Endometrium (tissue), 2 donors: ENCODE data around the gene WDR5.

Experiments
- FAIRE-seq: peaks from 2 replicates; lab custom pipeline; 2012; peaks lifted over from hg19 to GRCh38; lab: Jason Lieb, UNC
- donor health status: control.
- donor health status: control.

Gene WDR5

GRCh38 chr9:134158753-134159392 lies 23.0 kb downstream of the WDR5 start:
- no peak for FAIRE-seq

GRCh38 chr9:134159566-134160245 lies 23.8 kb downstream of the WDR5 start:
- FAIRE-seq, result no peak

GRCh38 chr9:134161647-134162046 lies 25.8 kb downstream of the WDR5 start:
- FAIRE-seq, result no peak

- FAIRE-seq, result no peak
Observed at GRCh38 chr9:134162212-134162775, 26.4 kb downstream of the WDR5 start.

GRCh38 chr9:134162926-134163370 lies 27.1 kb downstream of the WDR5 start:
- FAIRE-seq, result no peak

GRCh38 chr9:134163371-134164196 lies 27.7 kb downstream of the WDR5 start:
- FAIRE-seq, result no peak

GRCh38 chr9:134164879-134165278 lies 29.0 kb downstream of the WDR5 start:
- FAIRE-seq, result no peak

- FAIRE-seq, result no peak
Observed at GRCh38 chr9:134165357-134166315, 29.8 kb downstream of the WDR5 start.

GRCh38 chr9:134166374-134166773 lies 30.5 kb downstream of the WDR5 start:
- FAIRE-seq, result no peak

GRCh38 chr9:134167530-134167931 lies 31.6 kb downstream of the WDR5 start:
- FAIRE-seq, result no peak

- no peak for FAIRE-seq
Observed at GRCh38 chr9:134168757-134169550, 33.1 kb downstream of the WDR5 start.

- no peak for FAIRE-seq
Observed at GRCh38 chr9:134169724-134170401, 34.0 kb downstream of the WDR5 start.

GRCh38 chr9:134170532-134171315 lies 34.8 kb downstream of the WDR5 start:
- FAIRE-seq, result no peak

GRCh38 chr9:134171316-134172197 lies 35.7 kb downstream of the WDR5 start:
- no peak for FAIRE-seq

GRCh38 chr9:134172198-134173126 lies 36.6 kb downstream of the WDR5 start:
- no peak for FAIRE-seq

GRCh38 chr9:134173127-134174072 lies 37.5 kb downstream of the WDR5 start:
- FAIRE-seq, result no peak
